GM23338 (cell line): ENCODE data around the gene LDAF1.
"Not testable (repeated sequence)": the region's sequence is repeated elsewhere in the genome, so short reads cannot be mapped to it uniquely, and the experiment has no call there.

Experiments
- POLR2AphosphoS5 ChIP-seq: IDR thresholded peaks from 2 replicates; pipeline ENCODE4 v1.6.1; 2016; ENCODE audit warnings: antibody characterized with exemption, low read depth
- TF ChIP-seq, protein P1 (sequence below), 2 experiments: fragments of 200-600 bp in 1 of 2; sonication (generic) in 1 of 2; conservative IDR thresholded peaks; 2 replicates each; pipeline versions ENCODE4 v1.5.1 to v1.6.1; 2016 to 2017; ENCODE audit warnings: antibody characterized with exemption in 2 of 2, low read depth in 2 of 2, mild to moderate bottlenecking in 2 of 2, moderate library complexity in 1 of 2

DNA sequence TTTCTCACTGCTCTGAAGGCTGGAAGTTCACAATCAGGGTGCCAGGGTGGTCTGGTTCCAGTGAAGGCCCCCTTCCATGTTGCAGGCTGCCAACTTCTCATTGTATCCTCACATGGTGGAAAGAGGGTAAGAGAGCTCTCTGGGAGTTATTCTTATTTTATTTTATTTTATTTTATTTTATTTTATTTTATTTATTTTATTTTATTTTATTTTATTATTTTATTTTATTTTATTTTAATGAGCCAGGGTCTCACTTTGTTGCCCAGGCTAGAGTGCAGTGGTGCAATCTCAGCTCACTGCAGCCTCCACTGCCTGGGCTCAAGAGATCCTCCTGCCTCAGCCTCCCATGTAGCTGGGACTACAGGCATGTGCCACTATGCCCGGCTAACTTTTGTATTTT is 2.5 kb upstream of the LDAF1 start:
- TF ChIP-seq, protein P1, sequence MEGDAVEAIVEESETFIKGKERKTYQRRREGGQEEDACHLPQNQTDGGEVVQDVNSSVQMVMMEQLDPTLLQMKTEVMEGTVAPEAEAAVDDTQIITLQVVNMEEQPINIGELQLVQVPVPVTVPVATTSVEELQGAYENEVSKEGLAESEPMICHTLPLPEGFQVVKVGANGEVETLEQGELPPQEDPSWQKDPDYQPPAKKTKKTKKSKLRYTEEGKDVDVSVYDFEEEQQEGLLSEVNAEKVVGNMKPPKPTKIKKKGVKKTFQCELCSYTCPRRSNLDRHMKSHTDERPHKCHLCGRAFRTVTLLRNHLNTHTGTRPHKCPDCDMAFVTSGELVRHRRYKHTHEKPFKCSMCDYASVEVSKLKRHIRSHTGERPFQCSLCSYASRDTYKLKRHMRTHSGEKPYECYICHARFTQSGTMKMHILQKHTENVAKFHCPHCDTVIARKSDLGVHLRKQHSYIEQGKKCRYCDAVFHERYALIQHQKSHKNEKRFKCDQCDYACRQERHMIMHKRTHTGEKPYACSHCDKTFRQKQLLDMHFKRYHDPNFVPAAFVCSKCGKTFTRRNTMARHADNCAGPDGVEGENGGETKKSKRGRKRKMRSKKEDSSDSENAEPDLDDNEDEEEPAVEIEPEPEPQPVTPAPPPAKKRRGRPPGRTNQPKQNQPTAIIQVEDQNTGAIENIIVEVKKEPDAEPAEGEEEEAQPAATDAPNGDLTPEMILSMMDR (conservative IDR thresholded peaks at IDR 0.05; ENCODE audit: low read depth in 2 of 2): not testable (repeated sequence)
- TF ChIP-seq POLR2AphosphoS5: not testable (repeated sequence)
